HL-60 (cell line): ENCODE data around the gene RERE.

Source experiments
- DNase-seq, 2 experiments: peaks; one replicate each; pipeline ENCODE4 v3.0.0-alpha.2; 2010 to 2020; ENCODE audit warnings: low read depth in 1 of 2, low spot score in 1 of 2
- H3K27ac ChIP-seq: fragments of 250-450 bp; sonication (Bioruptor Pico); replicated peaks from 2 replicates; pipeline ENCODE4 v1.5.1; 2020; ENCODE audit warnings: mild to moderate bottlenecking, moderate library complexity
- H3K27me3 ChIP-seq: fragments of 250-450 bp; sonication (Bioruptor Pico); 2 replicates; pipeline ENCODE4 v1.5.1; 2021; ENCODE audit warnings: mild to moderate bottlenecking, moderate library complexity; ENCODE audit not compliant: insufficient read depth, poor library complexity, severe bottlenecking
- H3K4me3 ChIP-seq: replicated peaks from 2 replicates; pipeline ENCODE4 v1.5.1; 2011; ENCODE audit warnings: mild to moderate bottlenecking, control low read depth, low read length; ENCODE audit not compliant: insufficient read depth
- GABPA ChIP-seq: IDR thresholded peaks from 2 replicates; pipeline ENCODE4 v1.6.1; 2012; ENCODE audit warnings: low read depth
- POLR2AphosphoS5 ChIP-seq: IDR thresholded peaks from 2 replicates; pipeline ENCODE4 v1.6.1; 2012; ENCODE audit warnings: low read depth
- SPI1 ChIP-seq: IDR thresholded peaks from 2 replicates; pipeline ENCODE4 v1.6.1; 2012; ENCODE audit warnings: low read depth, mild to moderate bottlenecking, borderline replicate concordance
- TF ChIP-seq, protein P1 (sequence below): IDR thresholded peaks from 2 replicates; pipeline ENCODE4 v1.6.1; 2012; ENCODE audit warnings: low read depth; ENCODE audit not compliant: insufficient replicate concordance
- TF ChIP-seq, protein P2 (sequence below): IDR thresholded peaks from one replicate; pipeline ENCODE4 v1.5.1; 2011; ENCODE audit warnings: low read length, control low read depth, inconsistent platforms; ENCODE audit not compliant: insufficient read depth

RERE gene

GRCh38 chr1:8394456-8395321 lies 422.8 kb downstream of the RERE start:
- no peak for TF ChIP-seq GABPA
- TF ChIP-seq, protein P1, sequence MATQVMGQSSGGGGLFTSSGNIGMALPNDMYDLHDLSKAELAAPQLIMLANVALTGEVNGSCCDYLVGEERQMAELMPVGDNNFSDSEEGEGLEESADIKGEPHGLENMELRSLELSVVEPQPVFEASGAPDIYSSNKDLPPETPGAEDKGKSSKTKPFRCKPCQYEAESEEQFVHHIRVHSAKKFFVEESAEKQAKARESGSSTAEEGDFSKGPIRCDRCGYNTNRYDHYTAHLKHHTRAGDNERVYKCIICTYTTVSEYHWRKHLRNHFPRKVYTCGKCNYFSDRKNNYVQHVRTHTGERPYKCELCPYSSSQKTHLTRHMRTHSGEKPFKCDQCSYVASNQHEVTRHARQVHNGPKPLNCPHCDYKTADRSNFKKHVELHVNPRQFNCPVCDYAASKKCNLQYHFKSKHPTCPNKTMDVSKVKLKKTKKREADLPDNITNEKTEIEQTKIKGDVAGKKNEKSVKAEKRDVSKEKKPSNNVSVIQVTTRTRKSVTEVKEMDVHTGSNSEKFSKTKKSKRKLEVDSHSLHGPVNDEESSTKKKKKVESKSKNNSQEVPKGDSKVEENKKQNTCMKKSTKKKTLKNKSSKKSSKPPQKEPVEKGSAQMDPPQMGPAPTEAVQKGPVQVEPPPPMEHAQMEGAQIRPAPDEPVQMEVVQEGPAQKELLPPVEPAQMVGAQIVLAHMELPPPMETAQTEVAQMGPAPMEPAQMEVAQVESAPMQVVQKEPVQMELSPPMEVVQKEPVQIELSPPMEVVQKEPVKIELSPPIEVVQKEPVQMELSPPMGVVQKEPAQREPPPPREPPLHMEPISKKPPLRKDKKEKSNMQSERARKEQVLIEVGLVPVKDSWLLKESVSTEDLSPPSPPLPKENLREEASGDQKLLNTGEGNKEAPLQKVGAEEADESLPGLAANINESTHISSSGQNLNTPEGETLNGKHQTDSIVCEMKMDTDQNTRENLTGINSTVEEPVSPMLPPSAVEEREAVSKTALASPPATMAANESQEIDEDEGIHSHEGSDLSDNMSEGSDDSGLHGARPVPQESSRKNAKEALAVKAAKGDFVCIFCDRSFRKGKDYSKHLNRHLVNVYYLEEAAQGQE = no peak
- TF ChIP-seq POLR2AphosphoS5 = no peak
- TF ChIP-seq, protein P2, sequence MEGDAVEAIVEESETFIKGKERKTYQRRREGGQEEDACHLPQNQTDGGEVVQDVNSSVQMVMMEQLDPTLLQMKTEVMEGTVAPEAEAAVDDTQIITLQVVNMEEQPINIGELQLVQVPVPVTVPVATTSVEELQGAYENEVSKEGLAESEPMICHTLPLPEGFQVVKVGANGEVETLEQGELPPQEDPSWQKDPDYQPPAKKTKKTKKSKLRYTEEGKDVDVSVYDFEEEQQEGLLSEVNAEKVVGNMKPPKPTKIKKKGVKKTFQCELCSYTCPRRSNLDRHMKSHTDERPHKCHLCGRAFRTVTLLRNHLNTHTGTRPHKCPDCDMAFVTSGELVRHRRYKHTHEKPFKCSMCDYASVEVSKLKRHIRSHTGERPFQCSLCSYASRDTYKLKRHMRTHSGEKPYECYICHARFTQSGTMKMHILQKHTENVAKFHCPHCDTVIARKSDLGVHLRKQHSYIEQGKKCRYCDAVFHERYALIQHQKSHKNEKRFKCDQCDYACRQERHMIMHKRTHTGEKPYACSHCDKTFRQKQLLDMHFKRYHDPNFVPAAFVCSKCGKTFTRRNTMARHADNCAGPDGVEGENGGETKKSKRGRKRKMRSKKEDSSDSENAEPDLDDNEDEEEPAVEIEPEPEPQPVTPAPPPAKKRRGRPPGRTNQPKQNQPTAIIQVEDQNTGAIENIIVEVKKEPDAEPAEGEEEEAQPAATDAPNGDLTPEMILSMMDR = no peak
- no peak for TF ChIP-seq SPI1
- Histone ChIP-seq H3K27ac (peak overlapping the region; percentile 43), H3K4me3 (no peak overlapping the region), H3K27me3 (no peaks in the 10 kb centered on the region)
- no peak for DNase-seq

DNA sequence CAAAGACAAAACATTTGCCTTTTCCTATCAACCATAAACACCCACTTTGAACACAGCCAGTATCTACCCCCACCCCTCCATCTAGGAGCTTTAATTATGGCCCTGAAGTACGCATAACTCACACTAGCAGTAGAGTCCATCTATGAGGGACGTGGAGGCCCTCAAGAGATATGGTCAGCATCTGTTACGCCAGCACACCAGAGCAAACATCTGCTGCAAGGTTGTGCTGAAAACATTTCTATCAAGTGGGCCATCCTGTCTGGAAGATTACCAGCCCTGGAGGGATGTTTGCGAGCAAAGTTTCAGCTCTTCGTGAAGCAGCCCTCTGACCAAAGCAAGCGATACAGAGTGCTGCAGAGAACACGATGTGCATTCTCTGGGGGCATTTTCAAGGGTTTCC lies 424.9 kb downstream of the RERE start:
- Histone ChIP-seq H3K27me3 (no peaks in the 10 kb centered on the region), H3K4me3 (no peak overlapping the region), H3K27ac (no peak overlapping the region)
- no peak for DNase-seq
- TF ChIP-seq, protein P2 = no peak
- TF ChIP-seq, protein P1 = no peak
- TF ChIP-seq POLR2AphosphoS5 = no peak
- no peak for TF ChIP-seq SPI1
- no peak for TF ChIP-seq GABPA

DNA sequence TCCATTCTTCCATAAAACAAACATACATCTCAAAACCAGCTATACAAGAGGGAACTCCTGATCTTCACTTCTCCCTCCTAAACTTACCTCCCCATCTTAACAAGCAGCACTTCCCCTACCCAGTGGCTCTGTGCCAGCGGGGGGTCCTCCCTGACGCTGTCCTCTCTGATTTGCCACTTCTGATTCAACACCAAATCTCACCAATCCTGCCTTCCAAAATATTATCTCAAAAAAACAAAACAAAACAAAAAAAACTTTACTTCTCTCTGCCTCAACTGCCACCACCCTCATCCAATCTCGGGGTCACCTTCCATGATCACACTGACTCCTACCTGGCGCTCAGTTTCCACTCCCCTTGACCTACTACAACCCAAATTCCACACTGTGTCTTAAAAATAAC lies 426.7 kb downstream of the RERE start:
- no peak for DNase-seq
- no peak overlapping the region for H3K4me3 ChIP-seq
- H3K27me3 ChIP-seq = no peaks in the 10 kb centered on the region
- TF ChIP-seq POLR2AphosphoS5 (no peak), GABPA (no peak), SPI1 (peak; percentile 22; the same call in 1 of the 2 replicates)
- TF ChIP-seq, protein P2 = no peak
- TF ChIP-seq, protein P1 = no peak
- H3K27ac ChIP-seq = no peak overlapping the region
